ENCODE measurements around the gene GABRP. TPM values are rescaled to one million over a fixed set of nuclear protein-coding genes. Genes with fewer than 3 reads are reported as not detected.

Gene GABRP
- total and polyA plus RNA-seq, 4 donors, result 0.08 to 0.17 TPM; not detected in 2

GRCh38 chr5:170771496-170771895, 12.0 kb upstream of the GABRP start:
- Histone ChIP-seq H3K27me3 (ENCODE audit: control insufficient read depth in 4 of 4, insufficient read depth in 4 of 4, low read length in 3 of 4) (no peaks in the 10 kb centered on the region), H3K9me3 (ENCODE audit: control insufficient read depth in 4 of 4, low read length in 3 of 4) (no peaks in the 10 kb centered on the region), H3K9ac (ENCODE audit: low read depth in 1 of 2, low read length in 2 of 2) (no peak overlapping the region), H3K4me3 (ENCODE audit: low read depth in 1 of 3, low read length in 3 of 3) (no peak overlapping the region), H3K36me3 (ENCODE audit: control insufficient read depth in 4 of 4, insufficient read depth in 3 of 4, low read depth in 1 of 4, low read length in 3 of 4) (no peaks in the 10 kb centered on the region), H3K4me1 (ENCODE audit: control insufficient read depth in 4 of 4, insufficient read depth in 4 of 4, low read length in 3 of 4) (no peaks in the 10 kb centered on the region), H3K27ac (ENCODE audit: low read depth in 1 of 2, low read length in 2 of 2) (no peak overlapping the region)
- TF ChIP-seq RAD21 (IDR thresholded peaks at IDR 0.05), result no peak
- no peak for TF ChIP-seq EGR1 (IDR thresholded peaks at IDR 0.05; ENCODE audit: low read depth in 2 of 2)
- no peak for TF ChIP-seq SP1 (IDR thresholded peaks at IDR 0.05)
- TF ChIP-seq YY1 (IDR thresholded peaks at IDR 0.05), result no peak
- no peak for TF ChIP-seq JUND (IDR thresholded peaks at IDR 0.05)
- no peak for TF ChIP-seq ZBTB33 (IDR thresholded peaks at IDR 0.05)
- no peak for TF ChIP-seq FOXA2 (IDR thresholded peaks at IDR 0.05)
- DNase-seq (ENCODE audit: low spot score), result no peak
- 84% methylated on average over 15 of the region's 15 CpGs for WGBS

GRCh38 chr5:170773024-170773985, 10.2 kb upstream of the GABRP start:
- WGBS, result 79% methylated on average over 12 of the region's 12 CpGs
- H3K9ac ChIP-seq (ENCODE audit: low read depth in 1 of 2, low read length in 2 of 2), result no peak overlapping the region
- TF ChIP-seq RXRA (IDR thresholded peaks at IDR 0.05) (no peak), FOXA1 (IDR thresholded peaks at IDR 0.05) (no peak), RAD21 (IDR thresholded peaks at IDR 0.05) (no peak), CTCF (IDR thresholded peaks at IDR 0.05; ENCODE audit: low read depth, low read length, missing input control) (no peak), NR2F2 (IDR thresholded peaks at IDR 0.05) (no peak), ATF3 (IDR thresholded peaks at IDR 0.05) (no peak), SP1 (IDR thresholded peaks at IDR 0.05) (no peak), MAX (IDR thresholded peaks at IDR 0.05) (no peak), JUND (IDR thresholded peaks at IDR 0.05) (no peak), REST (IDR thresholded peaks at IDR 0.05) (no peak), HNF4G (IDR thresholded peaks at IDR 0.05) (no peak), TAF1 (conservative IDR thresholded peaks at IDR 0.05) (no peak), GABPA (IDR thresholded peaks at IDR 0.05 in 1 of 2, conservative IDR thresholded peaks at IDR 0.05 in 1 of 2) (no peak), FOXA2 (IDR thresholded peaks at IDR 0.05) (no peak), HNF4A (conservative IDR thresholded peaks at IDR 0.05) (no peak), ZBTB33 (IDR thresholded peaks at IDR 0.05) (no peak), EGR1 (IDR thresholded peaks at IDR 0.05; ENCODE audit: low read depth in 2 of 2) (no peak), YY1 (IDR thresholded peaks at IDR 0.05) (no peak)
- H3K27ac ChIP-seq (ENCODE audit: low read depth in 1 of 2, low read length in 2 of 2), result no peak overlapping the region
- H3K27me3 ChIP-seq (ENCODE audit: control insufficient read depth in 4 of 4, insufficient read depth in 4 of 4, low read length in 3 of 4), result no peaks in the 10 kb centered on the region
- H3K9me3 ChIP-seq (ENCODE audit: control insufficient read depth in 4 of 4, low read length in 3 of 4), result no peaks in the 10 kb centered on the region
- DNase-seq (ENCODE audit: low spot score), result no peak
- H3K36me3 ChIP-seq (ENCODE audit: control insufficient read depth in 4 of 4, insufficient read depth in 3 of 4, low read depth in 1 of 4, low read length in 3 of 4), result no peaks in the 10 kb centered on the region
- no peaks in the 10 kb centered on the region for H3K4me1 ChIP-seq (ENCODE audit: control insufficient read depth in 4 of 4, insufficient read depth in 4 of 4, low read length in 3 of 4)
- H3K4me3 ChIP-seq (ENCODE audit: low read depth in 1 of 3, low read length in 3 of 3), result no peak overlapping the region
